Esophagus mucosa (tissue), 1 donor: ENCODE results near the gene TP53AIP1. TPM values are rescaled to one million over a fixed set of nuclear protein-coding genes. Genes with fewer than 3 reads are reported as not detected.

Experiments used
- ATAC-seq: fragments of 200-7000 bp; cut with Tn5 transposase; one replicate; pipeline ENCODE4 v1.9.1; 2020
- total RNA-seq: library from RNA; stranded (reverse); gene quantifications from one replicate; pipeline ENCODE4 v1.2.4, GENCODE V29; 2023
- donor health status: DM: yes; HTN: yes; CAD: no.

TP53AIP1 gene
- total RNA-seq, 1 donor from 2014 or later: 22.2 TPM

DNA sequence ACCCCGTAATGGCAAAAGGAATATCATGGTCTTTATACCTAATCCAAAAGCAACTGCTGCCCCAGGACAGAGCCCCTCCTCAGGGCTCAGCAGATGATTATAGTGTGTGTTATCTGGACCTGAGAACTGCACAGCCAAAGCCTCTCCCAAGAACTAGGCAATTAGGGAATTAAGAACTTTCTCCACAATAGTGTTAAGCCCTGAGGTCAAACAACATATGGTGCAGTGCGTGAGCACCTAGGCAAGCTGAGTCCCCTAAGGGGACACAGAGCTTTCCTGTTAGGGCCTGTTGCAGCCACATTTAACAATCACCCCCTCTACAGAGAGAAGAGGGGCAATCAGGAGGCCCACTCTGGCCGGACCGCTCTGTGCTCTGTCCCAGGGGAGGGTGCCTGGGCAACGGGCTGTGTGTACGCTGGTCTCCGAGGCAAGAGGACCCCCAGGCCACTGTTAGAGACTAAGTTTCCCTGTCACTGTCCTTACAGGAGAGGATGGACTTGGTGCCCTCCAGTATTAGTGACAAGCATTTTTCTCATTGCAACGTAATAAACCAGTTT lies 52.9 kb downstream of the TP53AIP1 start:
- ATAC-seq: no peak

DNA sequence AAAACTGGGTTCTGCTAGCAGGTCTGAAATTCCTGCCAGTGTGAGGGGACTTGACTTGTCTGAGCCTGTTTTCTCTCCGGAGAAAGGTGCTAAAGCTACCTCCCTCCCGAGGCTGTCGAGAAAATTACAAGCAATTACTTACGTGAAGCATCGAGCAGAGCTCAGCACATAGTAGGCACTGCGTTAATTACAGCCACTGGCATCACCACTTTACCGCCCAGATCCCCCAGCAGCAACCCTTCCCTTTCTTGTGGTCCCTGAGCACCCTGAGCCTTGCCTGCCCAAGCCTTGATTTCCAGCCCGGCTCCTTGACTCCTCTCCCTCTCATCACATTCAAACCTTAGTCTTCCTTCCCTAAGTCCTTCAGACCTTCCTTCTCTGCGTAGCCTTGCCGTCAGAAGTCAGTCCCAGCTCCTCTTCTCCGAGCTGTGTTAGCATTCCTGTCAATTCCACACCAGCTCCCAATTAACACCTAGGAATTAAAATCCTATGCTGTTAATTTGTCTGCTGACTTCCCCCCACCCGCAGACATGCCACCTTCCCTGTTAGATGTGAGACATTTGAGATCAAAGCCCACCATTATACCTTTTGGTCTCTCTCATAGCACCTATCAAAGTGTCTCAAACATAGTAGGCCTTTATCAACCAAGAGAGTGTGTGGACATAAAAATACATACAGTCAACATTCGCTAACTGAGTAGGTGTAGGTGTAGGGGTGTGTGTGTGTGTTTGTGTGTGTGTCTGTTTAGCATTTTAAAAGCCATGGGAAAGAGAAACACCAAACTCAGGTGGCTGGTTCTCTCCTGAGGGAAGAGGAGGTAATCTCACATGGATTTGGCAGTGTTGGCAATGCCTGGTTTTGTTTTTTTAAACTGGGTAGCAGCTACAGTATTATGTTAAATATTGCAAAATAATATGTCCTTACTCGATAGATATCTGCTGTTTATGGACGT lies 54.4 kb downstream of the TP53AIP1 start:
- ATAC-seq: no peak

DNA sequence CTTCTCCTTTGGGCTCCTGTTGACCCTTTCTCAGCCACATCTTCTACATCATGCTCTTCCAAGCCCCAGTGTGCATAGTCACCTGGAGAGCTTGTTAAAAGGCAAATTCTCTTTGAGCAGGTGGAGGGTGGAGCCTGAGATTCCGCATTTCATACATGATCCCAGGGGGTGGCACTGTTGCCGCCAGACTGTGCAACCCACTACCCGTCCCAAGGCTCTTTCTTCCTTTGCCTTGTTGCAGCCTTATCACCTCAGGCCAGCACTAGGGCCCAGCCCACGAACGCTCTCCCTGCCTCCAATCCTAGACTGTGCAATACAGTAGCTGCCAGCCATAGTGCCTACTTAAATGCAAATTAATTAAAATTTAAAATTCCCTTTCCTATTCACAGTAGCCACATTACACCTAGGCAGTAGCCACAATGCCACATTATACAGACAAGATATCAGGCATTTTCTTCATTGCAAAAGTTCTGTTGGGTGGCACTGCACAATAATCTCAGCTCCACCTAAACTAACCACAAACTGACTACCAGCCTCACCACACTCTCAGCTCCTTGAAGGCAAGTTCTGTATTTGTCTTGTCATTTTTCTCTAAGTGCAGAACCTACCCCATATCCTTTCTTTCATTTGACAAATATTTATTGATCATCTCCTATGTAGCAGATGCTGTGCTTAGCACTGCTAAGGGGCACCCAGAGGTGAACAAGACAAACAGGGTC lies 56.1 kb downstream of the TP53AIP1 start:
- ATAC-seq: peak; percentile 30

Other genes with a start within 250 kb of the TP53AIP1 start
- gene FLI1, start 248.8 kb downstream of the TP53AIP1 start, total RNA-seq: 2.1 TPM
- not detected for gene KCNJ1, start 75.6 kb downstream of the TP53AIP1 start, total RNA-seq
- 0.08 TPM for gene KCNJ5, start 51.5 kb downstream of the TP53AIP1 start, total RNA-seq
- 57.2 TPM for gene ARHGAP32, start 249.5 kb upstream of the TP53AIP1 start, total RNA-seq